Renal cortical epithelial cell (primary cell): ENCODE measurements around the gene SIK3. TPM values are rescaled to one million over a fixed set of nuclear protein-coding genes. Genes with fewer than 3 reads are reported as not detected.
A peak's percentile ranks its signal among the peaks of the same experiment; 100 is the strongest.
"Not testable (repeated sequence)": the region's sequence is repeated elsewhere in the genome, so short reads cannot be mapped to it uniquely, and the experiment has no call there.

Source experiments
- DNase-seq: peaks from one replicate; pipeline ENCODE4 v3.0.0-alpha.2; 2011; ENCODE audit warnings: low read depth
- total RNA-seq: library from RNA; depleted of rRNA; stranded (reverse); fragments of >200 nt; gene quantifications from 2 replicates; pipeline ENCODE4 v1.2.3, GENCODE V29; 2014

SIK3 gene
- 7.6 and 31.3 TPM in 2 replicates for total RNA-seq

- DNase-seq: peak; percentile 91
Observed at GRCh38 chr11:117098269-117099232, at the start of gene SIK3. SIK3 (minus strand) TSS chr11:117098428; CDS start chr11:117098415, 13 bp downstream.

- peak; percentile 43 for DNase-seq
Observed at GRCh38 chr11:117146521-117146920, 48.3 kb upstream of the SIK3 start.

- DNase-seq: peak; percentile 72
Observed at GRCh38 chr11:117145393-117145761, 47.1 kb upstream of the SIK3 start.

- DNase-seq: peak; percentile 77
Observed at GRCh38 chr11:117144477-117145392, 46.5 kb upstream of the SIK3 start.

- DNase-seq: peak; percentile 81
Observed at GRCh38 chr11:117143871-117144476, 45.7 kb upstream of the SIK3 start, which contains the start of gene PAFAH1B2. PAFAH1B2 (plus strand) TSS chr11:117144287; CDS start chr11:117152448, 8,161 bp downstream.

DNA sequence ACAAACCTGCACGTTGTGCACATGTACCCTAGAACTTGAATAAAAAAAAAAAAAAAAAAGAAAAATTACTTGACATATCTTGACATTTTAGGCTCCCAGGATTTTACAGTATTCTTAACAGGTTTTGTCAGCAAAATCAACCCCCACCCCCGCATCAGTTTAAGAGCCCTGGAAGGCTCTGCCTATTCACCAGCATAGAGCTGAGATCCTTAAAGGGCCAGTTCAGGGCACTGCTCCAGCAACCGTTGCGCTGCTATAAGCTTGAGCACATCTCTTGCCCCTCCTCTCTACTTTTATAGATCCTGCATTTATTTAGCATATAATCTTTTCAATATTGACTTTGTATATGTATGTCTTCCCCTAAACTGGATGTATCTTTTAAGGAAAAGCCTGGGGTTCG, 45.2 kb upstream of the SIK3 start:
- DNase-seq: peak; percentile 50

GRCh38 chr11:117137223-117138086, 39.2 kb upstream of the SIK3 start:
- DNase-seq: not testable (repeated sequence)

- not testable (repeated sequence) for DNase-seq
Observed at GRCh38 chr11:117134979-117135378, 36.8 kb upstream of the SIK3 start.

- no peak for DNase-seq
Observed at GRCh38 chr11:117134431-117134830, 36.2 kb upstream of the SIK3 start.

DNA sequence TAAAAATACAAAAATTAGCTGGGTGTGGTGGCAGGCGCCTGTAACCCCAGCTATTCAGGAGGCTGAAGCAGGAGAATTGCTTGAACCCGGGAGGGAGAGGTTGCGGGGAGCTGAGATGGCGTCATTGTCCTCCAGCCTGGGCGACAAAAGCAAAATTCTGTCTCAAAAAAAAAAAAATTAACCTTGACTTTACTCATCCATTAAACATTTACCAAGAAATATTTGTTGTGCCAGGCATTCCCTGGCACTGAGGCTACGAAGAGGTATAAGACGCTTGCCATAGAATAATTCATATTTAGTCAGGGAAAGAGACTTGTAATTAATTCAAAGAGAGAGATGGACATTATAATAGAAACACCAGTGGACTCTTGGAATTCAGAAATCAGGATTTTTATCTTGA, 32.7 kb upstream of the SIK3 start:
- peak; percentile 56 for DNase-seq

DNA sequence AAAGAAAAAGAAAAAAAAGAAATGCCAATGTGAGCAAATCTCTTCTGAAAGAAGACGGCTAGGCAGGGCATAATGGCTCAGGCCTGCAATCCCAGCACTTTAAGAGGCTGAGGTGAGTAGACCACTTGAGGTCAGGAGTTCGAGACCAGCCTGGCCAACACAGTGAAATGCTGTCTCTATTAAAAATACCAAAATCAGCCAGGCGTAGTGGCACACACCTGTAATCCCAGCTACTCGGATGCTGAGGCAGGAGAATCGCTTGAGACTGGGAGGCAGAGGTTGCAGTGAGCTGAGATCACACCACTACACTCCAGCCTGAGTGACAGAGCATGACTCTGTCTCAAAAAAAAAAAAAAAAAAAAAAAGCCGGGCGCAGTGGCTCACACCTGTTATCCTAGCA, 32.2 kb upstream of the SIK3 start:
- DNase-seq: not testable (repeated sequence)

GRCh38 chr11:117128289-117128688, 30.1 kb upstream of the SIK3 start:
- DNase-seq: no peak

GRCh38 chr11:117127171-117127901, 29.1 kb upstream of the SIK3 start:
- no peak for DNase-seq

DNA sequence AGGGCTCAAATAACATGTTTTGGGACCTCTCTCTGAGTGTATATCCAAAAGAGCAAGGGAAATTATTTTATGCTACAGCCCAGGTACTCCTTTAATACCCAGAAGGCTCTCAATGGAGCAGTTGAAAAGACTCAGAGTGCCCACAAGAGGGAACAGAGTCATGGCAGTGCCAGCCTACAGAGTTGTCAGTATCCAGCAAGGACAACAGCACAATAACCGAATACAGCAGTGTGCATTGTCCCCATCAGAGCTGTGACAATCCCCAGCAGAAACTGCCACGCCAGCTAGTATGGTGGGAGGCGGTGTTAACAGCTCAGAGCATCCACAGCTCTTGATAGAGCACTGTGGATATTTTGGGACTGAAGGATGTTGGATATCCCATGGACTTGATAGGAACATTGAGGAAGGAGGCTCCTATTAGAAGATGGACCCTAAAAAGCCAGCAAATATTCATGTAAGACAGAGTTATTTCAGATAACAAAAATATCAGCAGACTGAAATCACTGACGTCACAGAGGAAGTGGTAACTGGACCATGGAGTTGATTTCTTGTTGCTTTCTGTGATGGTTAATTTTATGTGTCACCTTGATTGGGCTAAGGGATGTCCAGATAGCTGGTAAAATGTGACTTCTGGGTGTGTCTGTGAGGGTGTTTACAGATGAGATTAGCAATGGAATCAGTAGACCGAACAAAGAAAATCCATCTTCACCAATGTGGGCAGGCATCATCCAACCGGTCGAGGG, 28.2 kb upstream of the SIK3 start:
- DNase-seq: no peak

DNA sequence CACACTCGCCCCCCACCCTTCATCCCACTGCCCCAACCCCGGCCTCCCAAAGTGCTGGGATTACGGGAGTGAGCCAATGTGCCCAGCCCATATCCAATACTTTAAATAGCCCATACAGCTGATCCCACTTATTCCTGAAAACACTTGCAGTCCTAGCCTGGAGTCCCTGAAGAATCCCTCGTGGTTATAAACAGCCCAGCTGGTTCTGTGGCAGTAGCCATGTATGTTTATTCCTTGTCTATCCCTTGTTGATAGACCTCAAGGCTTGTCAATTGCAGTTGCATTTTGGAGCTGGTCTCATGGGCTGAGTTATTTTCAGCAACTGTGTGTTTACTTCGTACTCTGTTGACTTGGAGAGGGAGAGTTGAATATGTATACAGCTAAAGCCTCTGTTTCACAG, 24.3 kb upstream of the SIK3 start:
- no peak for DNase-seq

DNA sequence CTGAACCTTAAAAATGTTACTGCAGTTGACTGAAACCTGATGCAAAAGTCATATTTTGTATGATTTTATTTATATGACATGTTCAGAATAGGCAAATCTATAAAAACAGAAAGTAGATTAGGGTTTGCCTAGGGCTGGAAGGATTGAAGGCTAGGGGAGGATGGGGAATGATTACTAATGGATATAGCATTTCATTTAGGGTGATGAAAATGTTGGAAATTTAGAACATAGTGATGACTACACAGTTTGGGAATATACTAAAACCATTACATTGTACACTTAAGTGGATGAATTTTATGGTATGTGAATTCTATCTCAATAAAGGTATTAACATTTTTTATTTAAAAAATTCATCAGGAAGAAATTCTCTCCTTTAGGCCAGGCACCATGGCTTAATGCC, 22.9 kb upstream of the SIK3 start:
- DNase-seq: no peak

DNA sequence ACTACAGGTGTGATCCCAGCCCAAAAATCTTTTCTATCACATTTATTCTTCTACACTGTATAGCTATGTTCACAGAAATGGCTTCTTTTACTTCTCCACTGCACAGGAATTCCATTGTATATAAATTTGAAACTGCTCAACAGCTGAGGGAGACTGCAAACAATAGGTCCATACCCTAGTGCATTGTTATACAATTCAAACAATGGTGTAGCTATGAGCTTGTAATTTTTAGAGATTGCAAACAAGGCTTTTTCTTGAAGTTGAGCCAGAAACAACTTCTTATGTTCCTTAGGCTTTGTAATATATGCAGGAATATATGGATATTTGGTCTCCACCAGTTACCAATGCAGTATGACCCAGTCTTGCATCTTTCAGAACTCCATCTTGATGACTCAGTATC, 19.5 kb upstream of the SIK3 start:
- DNase-seq: no peak

- not testable (repeated sequence) for DNase-seq
Observed at GRCh38 chr11:117112939-117113338, 14.7 kb upstream of the SIK3 start.

DNA sequence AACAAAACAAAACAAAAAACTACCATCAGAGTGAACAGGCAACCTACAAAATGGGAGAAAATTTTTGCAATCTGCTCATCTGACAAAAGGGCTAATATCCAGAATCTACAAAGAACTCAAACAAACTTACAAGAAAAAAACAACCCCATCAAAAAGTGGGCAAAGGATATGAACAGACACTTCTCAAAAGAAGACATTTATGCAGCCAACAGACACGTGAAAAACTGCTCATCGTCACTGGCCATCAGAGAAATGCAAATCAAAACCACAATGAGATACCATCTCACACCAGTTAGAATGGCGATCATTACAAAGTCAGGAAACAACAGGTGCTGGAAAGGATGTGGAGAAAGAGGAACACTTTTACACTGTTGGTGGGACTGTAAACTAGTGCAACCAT, 14.3 kb upstream of the SIK3 start:
- not testable (repeated sequence) for DNase-seq
